Hepatocyte (in vitro differentiated cells): ENCODE data around the gene CATSPERD. TPM values are rescaled to one million over a fixed set of nuclear protein-coding genes. Genes with fewer than 3 reads are reported as not detected.
"Not testable (repeated sequence)": the region's sequence is repeated elsewhere in the genome, so short reads cannot be mapped to it uniquely, and the experiment has no call there.

Experiments used
- DNase-seq: peaks from one replicate; pipeline ENCODE4 v3.0.0-alpha.2; 2016; ENCODE audit warnings: low spot score
- H2AFZ ChIP-seq: fragments of 200-600 bp; sonication (generic); 2 replicates; pipeline ENCODE4 v1.6.0; 2016; ENCODE audit warnings: antibody characterized with exemption, mild to moderate bottlenecking
- H3K27ac ChIP-seq: fragments of 200-600 bp; sonication (generic); 2 replicates; pipeline ENCODE4 v1.5.1; 2016; ENCODE audit warnings: mild to moderate bottlenecking
- H3K27me3 ChIP-seq: fragments of 200-600 bp; sonication (generic); 2 replicates; pipeline ENCODE4 v1.6.1; 2016
- H3K36me3 ChIP-seq: fragments of 200-600 bp; sonication (generic); replicated peaks from 2 replicates; pipeline ENCODE4 v1.5.1; 2016; ENCODE audit warnings: low read depth; ENCODE audit not compliant: insufficient read depth
- H3K4me1 ChIP-seq: fragments of 200-600 bp; sonication (generic); 2 replicates; pipeline ENCODE4 v1.5.1; 2016; ENCODE audit warnings: mild to moderate bottlenecking, moderate library complexity; ENCODE audit not compliant: insufficient read depth
- H3K4me2 ChIP-seq: fragments of 200-600 bp; sonication (generic); 2 replicates; pipeline ENCODE4 v1.6.0; 2016
- H3K4me3 ChIP-seq: fragments of 200-600 bp; sonication (generic); 2 replicates; pipeline ENCODE4 v1.5.1; 2016; ENCODE audit warnings: mild to moderate bottlenecking
- H3K79me2 ChIP-seq: fragments of 200-600 bp; sonication (generic); 2 replicates; pipeline ENCODE4 v1.6.0; 2017; ENCODE audit warnings: mild to moderate bottlenecking
- H3K9me2 ChIP-seq: fragments of 200-600 bp; sonication (generic); replicated peaks from 2 replicates; pipeline ENCODE4 v1.6.0; 2017; ENCODE audit warnings: mild to moderate bottlenecking; ENCODE audit not compliant: insufficient read depth
- H3K9me3 ChIP-seq: fragments of 200-600 bp; sonication (generic); 2 replicates; pipeline ENCODE4 v1.5.1; 2016; ENCODE audit warnings: low read depth, mild to moderate bottlenecking
- H4K20me1 ChIP-seq: fragments of 200-600 bp; sonication (generic); 2 replicates; pipeline ENCODE4 v1.6.0; 2016; ENCODE audit warnings: mild to moderate bottlenecking; ENCODE audit not compliant: insufficient read depth, poor library complexity, severe bottlenecking
- CTCF ChIP-seq: fragments of 200-600 bp; sonication (generic); IDR thresholded peaks from 2 replicates; pipeline ENCODE4 v1.5.1; 2016; ENCODE audit warnings: antibody characterized with exemption, mild to moderate bottlenecking; ENCODE audit not compliant: poor library complexity
- EZH2 ChIP-seq: fragments of 200-600 bp; sonication (generic); IDR thresholded peaks from 2 replicates; pipeline ENCODE4 v1.6.1; 2016; ENCODE audit warnings: antibody characterized with exemption, mild to moderate bottlenecking, borderline replicate concordance
- EZH2phosphoT487 ChIP-seq: fragments of 200-600 bp; sonication (generic); IDR thresholded peaks from one replicate; pipeline ENCODE4 v1.6.1; 2018; ENCODE audit warnings: antibody characterized with exemption, mild to moderate bottlenecking, low read depth, moderate library complexity; ENCODE audit not compliant: unreplicated experiment, severe bottlenecking
- WGBS: methylation state at CpG from one replicate; pipeline ENCODE4 v1.1.6; 2016; ENCODE audit warnings: low lambda C conversion rate; ENCODE audit errors: missing lambda C conversion rate; 5-methylcytosine and 5-hydroxymethylcytosine counted together
- polyA plus RNA-seq: library from polyadenylated mRNA; unstranded; fragments of >200 nt; fragmentation: Nextera tagmentation; extraction: Ambion mirVana; gene quantifications from 2 replicates; pipeline ENCODE4 v1.2.1, GENCODE V29; 2016
- total RNA-seq: library from RNA; depleted of rRNA; stranded (reverse); fragments of >200 nt; gene quantifications from 2 replicates; pipeline ENCODE4 v1.2.3, GENCODE V29; 2014

Gene CATSPERD
- total and polyA plus RNA-seq, 2 experiments from 2014 or later = not detected

GRCh38 chr19:5743630-5744029, 23.2 kb downstream of the CATSPERD start:
- no peak overlapping the region for H3K4me3 ChIP-seq
- no peaks in the 10 kb centered on the region for H3K36me3 ChIP-seq
- H3K9me2 ChIP-seq = no peaks in the 10 kb centered on the region
- TF ChIP-seq CTCF (no peak), EZH2 (no peak), EZH2phosphoT487 (no peak)
- no peaks in the 10 kb centered on the region for H3K4me1 ChIP-seq
- no peaks in the 10 kb centered on the region for H3K79me2 ChIP-seq
- H3K9me3 ChIP-seq = no peaks in the 10 kb centered on the region
- DNase-seq = peak; percentile 13
- no peaks in the 10 kb centered on the region for H3K27me3 ChIP-seq
- no peak overlapping the region for H2AFZ ChIP-seq
- no peak overlapping the region for H3K4me2 ChIP-seq
- no peak overlapping the region for H3K27ac ChIP-seq
- no peaks in the 10 kb centered on the region for H4K20me1 ChIP-seq

- not testable (repeated sequence) for H3K27ac ChIP-seq, H3K9me2 ChIP-seq, H3K4me3 ChIP-seq, H3K36me3 ChIP-seq, H3K4me2 ChIP-seq, H4K20me1 ChIP-seq, H3K27me3 ChIP-seq, H2AFZ ChIP-seq, DNase-seq, H3K79me2 ChIP-seq, H3K4me1 ChIP-seq, H3K9me3 ChIP-seq
- WGBS = 93% methylated on average over 10 of the region's 10 CpGs
These were observed 24.6 kb downstream of the CATSPERD start for GRCh38 chr19:5744999-5745398.

GRCh38 chr19:5748920-5749319, 28.5 kb downstream of the CATSPERD start:
- DNase-seq, H3K9me2 ChIP-seq, H3K27me3 ChIP-seq, H4K20me1 ChIP-seq, H3K4me1 ChIP-seq, H3K79me2 ChIP-seq, H3K36me3 ChIP-seq, H2AFZ ChIP-seq, H3K9me3 ChIP-seq, H3K4me3 ChIP-seq, H3K27ac ChIP-seq, H3K4me2 ChIP-seq: not testable (repeated sequence)
- WGBS = 66% methylated on average over 6 of the region's 6 CpGs

GRCh38 chr19:5749505-5749904, 29.1 kb downstream of the CATSPERD start:
- Histone ChIP-seq H3K9me2 (no peaks in the 10 kb centered on the region), H3K79me2 (no peaks in the 10 kb centered on the region), H3K27me3 (no peaks in the 10 kb centered on the region), H2AFZ (no peak overlapping the region), H3K4me2 (no peak overlapping the region), H3K4me1 (no peaks in the 10 kb centered on the region), H3K9me3 (no peaks in the 10 kb centered on the region), H4K20me1 (no peaks in the 10 kb centered on the region), H3K36me3 (no peaks in the 10 kb centered on the region), H3K27ac (no peak overlapping the region), H3K4me3 (no peak overlapping the region)
- 91% methylated on average over 5 of the region's 5 CpGs for WGBS
- no peak for DNase-seq
- no peak for TF ChIP-seq EZH2phosphoT487
- no peak for TF ChIP-seq CTCF
- TF ChIP-seq EZH2 = no peak

GRCh38 chr19:5751709-5752108, 31.3 kb downstream of the CATSPERD start:
- WGBS = 85% methylated on average over 7 of the region's 7 CpGs
- Histone ChIP-seq H3K27ac (no peak overlapping the region), H3K4me3 (no peak overlapping the region), H3K9me2 (no peaks in the 10 kb centered on the region), H3K79me2 (no peaks in the 10 kb centered on the region), H4K20me1 (no peaks in the 10 kb centered on the region), H3K4me1 (no peaks in the 10 kb centered on the region), H3K4me2 (no peak overlapping the region), H3K9me3 (no peaks in the 10 kb centered on the region), H2AFZ (no peak overlapping the region), H3K27me3 (no peaks in the 10 kb centered on the region), H3K36me3 (no peaks in the 10 kb centered on the region)
- no peak for DNase-seq
- TF ChIP-seq EZH2phosphoT487 (no peak), EZH2 (no peak), CTCF (no peak)
